Retinal pigment epithelial cell (primary cell): ENCODE measurements around the gene B2M.
A peak's percentile ranks its signal among the peaks of the same experiment; 100 is the strongest.

Experiments
- DNase-seq: peaks from one replicate; pipeline ENCODE4 v3.0.0-alpha.2; 2010; ENCODE audit warnings: low read depth
- H3K4me3 ChIP-seq: 2 replicates; pipeline ENCODE4 v1.5.1; 2011; ENCODE audit warnings: mild to moderate bottlenecking, low read length, control low read depth, moderate library complexity
- TF ChIP-seq, protein P1 (sequence below): conservative IDR thresholded peaks from 2 replicates; pipeline ENCODE4 v1.5.1; 2011; ENCODE audit warnings: low read depth, low read length, control low read depth, inconsistent platforms

Gene B2M

GRCh38 chr15:44711096-44711742, at the start of gene B2M, which contains the start of gene PATL2:
TSS of gene B2M (plus strand) at chr15:44711517. CDS start at chr15:44711547, 30 bp downstream.
TSS of gene PATL2 (minus strand) at chr15:44711323. CDS start at chr15:44676490, 34,833 bp downstream.
- H3K4me3 ChIP-seq: peak within 1 kb of the TSS; percentile 96
- TF ChIP-seq, protein P1, sequence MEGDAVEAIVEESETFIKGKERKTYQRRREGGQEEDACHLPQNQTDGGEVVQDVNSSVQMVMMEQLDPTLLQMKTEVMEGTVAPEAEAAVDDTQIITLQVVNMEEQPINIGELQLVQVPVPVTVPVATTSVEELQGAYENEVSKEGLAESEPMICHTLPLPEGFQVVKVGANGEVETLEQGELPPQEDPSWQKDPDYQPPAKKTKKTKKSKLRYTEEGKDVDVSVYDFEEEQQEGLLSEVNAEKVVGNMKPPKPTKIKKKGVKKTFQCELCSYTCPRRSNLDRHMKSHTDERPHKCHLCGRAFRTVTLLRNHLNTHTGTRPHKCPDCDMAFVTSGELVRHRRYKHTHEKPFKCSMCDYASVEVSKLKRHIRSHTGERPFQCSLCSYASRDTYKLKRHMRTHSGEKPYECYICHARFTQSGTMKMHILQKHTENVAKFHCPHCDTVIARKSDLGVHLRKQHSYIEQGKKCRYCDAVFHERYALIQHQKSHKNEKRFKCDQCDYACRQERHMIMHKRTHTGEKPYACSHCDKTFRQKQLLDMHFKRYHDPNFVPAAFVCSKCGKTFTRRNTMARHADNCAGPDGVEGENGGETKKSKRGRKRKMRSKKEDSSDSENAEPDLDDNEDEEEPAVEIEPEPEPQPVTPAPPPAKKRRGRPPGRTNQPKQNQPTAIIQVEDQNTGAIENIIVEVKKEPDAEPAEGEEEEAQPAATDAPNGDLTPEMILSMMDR: no peak
- peak; percentile 83 for DNase-seq

DNA sequence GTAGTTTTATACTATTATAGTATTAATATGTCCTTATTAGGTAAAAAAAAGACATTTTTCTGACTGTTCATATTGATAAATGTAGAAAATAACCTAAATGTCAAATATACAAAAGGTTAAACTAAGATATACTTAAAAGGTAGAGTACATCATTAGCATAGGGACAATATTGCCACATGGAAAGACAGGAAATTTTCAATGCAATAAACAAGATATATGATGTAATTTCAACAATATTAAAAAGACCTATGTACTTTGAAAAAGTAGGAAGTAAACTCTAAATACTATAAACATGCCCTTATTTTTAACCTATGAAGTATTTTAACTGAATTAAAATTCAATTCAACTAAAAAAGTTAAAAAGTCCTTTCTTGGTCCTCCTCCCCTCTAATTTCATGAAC, 49.7 kb upstream of the B2M start:
- TF ChIP-seq, protein P1: no peak
- no peak for DNase-seq
- H3K4me3 ChIP-seq: no peak overlapping the region

DNA sequence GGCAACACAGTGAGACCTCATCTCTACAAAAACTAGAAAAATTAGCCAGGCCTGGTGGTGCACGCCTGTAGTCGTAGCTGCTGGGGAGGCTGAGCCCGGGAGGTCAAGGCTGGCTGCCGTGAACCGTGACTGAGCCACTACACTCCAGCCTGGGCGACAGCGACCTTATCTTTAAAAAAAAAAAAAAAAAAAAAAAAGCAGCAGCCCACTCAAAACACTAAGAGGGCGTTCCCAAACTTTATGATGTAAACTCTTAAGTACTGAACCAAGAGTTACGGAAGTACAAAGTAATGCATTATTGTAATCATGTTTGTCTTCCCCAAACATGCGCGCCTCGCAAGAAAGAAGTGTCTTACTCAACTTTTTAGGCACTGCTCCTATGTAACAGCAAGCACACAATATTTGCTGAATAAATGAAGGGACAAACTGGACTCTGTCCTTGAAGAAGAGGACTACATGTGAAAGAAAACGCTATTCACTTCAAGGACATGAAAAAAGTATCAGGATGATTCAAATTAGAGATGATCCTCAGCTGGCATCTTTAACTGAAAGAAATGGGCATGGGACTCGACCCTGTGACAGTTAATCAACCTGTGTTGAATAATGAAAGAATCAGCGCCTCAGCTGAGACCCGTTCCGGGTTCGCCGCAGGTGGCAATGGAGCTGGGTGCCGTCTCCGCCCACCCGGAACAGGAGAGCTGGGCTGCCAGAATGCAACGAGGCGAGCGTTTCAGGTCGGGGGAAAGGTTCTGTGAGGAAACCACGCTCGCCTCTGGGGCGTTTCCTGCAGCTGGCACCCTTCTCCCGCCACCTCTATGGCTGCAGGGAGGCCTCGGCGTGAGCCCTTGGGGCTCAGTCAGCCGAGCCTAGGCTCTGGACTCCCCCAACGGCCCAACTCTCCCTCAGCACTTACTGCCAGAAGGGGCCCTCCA, 48.6 kb upstream of the B2M start:
- peak; percentile 37 for DNase-seq
- H3K4me3 ChIP-seq: peak overlapping the region; percentile 88
- TF ChIP-seq, protein P1: no peak

DNA sequence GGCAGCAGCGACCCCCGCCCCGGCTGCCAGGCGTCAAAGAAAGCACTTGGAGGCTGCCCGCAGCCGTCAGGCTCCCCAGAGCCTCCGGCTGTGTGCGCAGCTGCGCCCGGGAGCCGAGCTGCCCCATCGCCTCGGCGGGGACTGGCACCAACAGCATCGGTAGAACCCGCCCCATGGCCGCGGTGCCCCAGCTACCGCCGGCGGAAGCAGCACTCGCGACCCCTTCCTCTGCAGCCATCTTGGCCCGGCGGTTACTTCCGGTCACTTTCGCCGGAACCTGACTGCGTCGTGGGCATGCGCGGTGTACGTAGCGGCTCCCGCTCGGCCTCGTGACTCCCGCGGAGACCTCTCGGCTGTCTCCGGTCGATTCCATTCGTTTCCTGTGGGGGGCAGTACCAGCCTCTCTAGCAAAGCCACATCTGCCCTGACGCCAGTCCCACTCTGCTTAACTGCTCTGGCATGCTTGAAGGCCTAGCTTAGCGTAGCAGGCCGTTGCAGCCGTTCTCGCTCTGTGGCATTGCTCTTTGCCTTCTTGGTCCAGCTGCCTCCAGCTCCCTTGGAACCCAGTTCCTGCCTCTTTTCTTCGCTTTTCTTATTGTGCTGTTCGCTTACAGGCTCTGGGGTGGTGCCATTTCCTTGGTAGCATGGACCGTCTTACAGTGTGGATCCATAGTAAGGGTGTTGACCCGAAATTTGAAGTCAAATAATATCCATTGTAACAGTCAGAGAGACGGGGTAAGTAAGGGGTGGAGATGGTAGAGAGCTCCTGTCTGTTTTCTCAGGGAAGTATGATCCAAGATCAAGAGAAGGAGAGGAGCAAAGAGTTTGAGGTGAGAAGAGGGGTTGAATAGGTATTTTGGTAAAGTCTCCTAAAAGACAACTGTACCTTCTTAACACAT, 47.7 kb upstream of the B2M start, which contains the start of gene SPG11:
Gene SPG11, minus strand, starts transcription at position 253 of the 899 bp plus-strand sequence. Its CDS starts 15 bp downstream, at position 238.
- peak within 1 kb of the TSS; percentile 88 for H3K4me3 ChIP-seq
- TF ChIP-seq, protein P1: peak; percentile 85

DNA sequence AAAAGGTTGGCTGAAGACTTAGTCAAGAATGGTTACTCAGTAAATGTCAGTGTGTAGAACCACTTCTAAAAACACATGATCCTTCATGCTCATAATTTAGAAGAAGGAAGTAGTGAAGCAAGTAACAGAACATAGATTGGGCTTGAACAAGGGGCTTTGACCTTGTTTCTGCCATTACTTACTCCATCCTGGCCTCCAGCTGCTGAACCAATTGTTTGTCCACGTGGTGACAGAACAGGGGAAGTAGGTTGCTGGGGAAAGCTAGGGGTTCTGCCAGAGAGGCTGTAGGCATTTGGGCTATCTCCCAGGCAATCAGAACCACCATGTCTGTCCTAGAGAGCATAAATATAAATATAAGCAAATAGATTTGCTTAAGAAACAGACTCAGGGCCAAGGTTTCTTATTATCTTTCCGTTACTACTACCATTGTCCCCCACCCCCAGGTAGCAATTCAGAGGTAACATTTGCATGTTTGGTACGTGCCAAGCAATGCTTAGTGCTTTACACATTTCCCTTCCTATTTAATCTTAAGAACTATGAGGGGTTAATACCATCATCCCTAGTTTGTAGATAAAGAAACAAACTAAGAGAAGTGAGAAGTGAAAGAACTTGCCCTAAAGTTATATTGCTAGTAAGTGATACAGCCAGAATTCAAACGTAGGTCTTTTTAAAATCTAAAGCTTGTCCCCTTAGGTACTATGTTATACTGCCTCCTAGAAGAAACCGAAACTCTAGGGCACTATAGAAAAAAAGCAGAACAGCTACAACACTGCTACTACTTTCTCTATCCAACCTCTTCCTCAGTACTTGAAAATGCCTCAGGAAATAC, 44.9 kb upstream of the B2M start:
- H3K4me3 ChIP-seq: no peak overlapping the region
- TF ChIP-seq, protein P1: no peak
- no peak for DNase-seq

More for the DNA sequence above, 47.7 kb upstream of the B2M start, which contains the start of gene SPG11:
- peak; percentile 92 for DNase-seq

- H3K4me3 ChIP-seq: no peak overlapping the region
- TF ChIP-seq, protein P1: no peak
- no peak for DNase-seq
Observed at GRCh38 chr15:44667039-44667360, 44.3 kb upstream of the B2M start.
